Peyer's patch (tissue), 4 donors: ENCODE measurements around the gene MYCN.

Source experiments
- CTCF ChIP-seq, 6 experiments: fragments of 450-650 bp in 4 of 6; fragments of 200-600 bp in 2 of 6; sonication (generic) in 1 of 6; IDR thresholded peaks; one replicate each; pipeline ENCODE4 v1.5.1; 2017 to 2019; ENCODE audit warnings: antibody characterized with exemption in 6 of 6, mild to moderate bottlenecking in 3 of 6, moderate library complexity in 1 of 6
- POLR2A ChIP-seq, 2 donors: fragments of 450-650 bp; IDR thresholded peaks; one replicate each; pipeline ENCODE4 v1.5.1; 2017; ENCODE audit warnings: antibody characterized with exemption in 2 of 2, mild to moderate bottlenecking in 2 of 2, moderate library complexity in 2 of 2

GRCh38 chr2:15914596-15915385 lies 25.6 kb upstream of the MYCN start:
- TF ChIP-seq CTCF (IDR thresholded peaks at IDR 0.05) (no peak), POLR2A (IDR thresholded peaks at IDR 0.05) (no peak)
